Retinal pigment epithelial cell (primary cell): ENCODE results near the gene TAS2R39.

Experiments
- DNase-seq: peaks from one replicate; pipeline ENCODE4 v3.0.0-alpha.2; 2010; ENCODE audit warnings: low read depth
- H3K4me3 ChIP-seq: 2 replicates; pipeline ENCODE4 v1.5.1; 2011; ENCODE audit warnings: mild to moderate bottlenecking, low read length, control low read depth, moderate library complexity
- TF ChIP-seq, protein P1 (sequence below): conservative IDR thresholded peaks from 2 replicates; pipeline ENCODE4 v1.5.1; 2011; ENCODE audit warnings: low read depth, low read length, control low read depth, inconsistent platforms

TAS2R39 gene

DNA sequence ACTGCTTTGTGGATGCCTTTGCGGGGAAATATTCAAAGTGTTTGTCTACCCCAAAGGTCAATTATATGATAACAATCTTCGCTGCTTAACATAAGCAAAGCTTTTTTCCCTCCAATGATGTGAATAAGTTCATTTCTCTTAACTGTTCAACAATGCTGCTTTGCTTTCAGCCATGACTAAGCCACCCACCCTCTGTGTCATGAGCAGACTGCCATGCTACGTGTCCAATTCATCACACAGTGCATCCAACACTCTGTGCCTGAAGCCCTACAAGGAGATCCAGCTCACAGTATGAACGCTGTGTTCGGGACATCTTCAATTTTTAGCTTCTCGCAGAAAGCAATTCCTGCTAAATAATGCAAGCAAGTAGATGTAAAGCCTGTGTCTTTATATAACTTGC lies 32.9 kb downstream of the TAS2R39 start:
- TF ChIP-seq, protein P1, sequence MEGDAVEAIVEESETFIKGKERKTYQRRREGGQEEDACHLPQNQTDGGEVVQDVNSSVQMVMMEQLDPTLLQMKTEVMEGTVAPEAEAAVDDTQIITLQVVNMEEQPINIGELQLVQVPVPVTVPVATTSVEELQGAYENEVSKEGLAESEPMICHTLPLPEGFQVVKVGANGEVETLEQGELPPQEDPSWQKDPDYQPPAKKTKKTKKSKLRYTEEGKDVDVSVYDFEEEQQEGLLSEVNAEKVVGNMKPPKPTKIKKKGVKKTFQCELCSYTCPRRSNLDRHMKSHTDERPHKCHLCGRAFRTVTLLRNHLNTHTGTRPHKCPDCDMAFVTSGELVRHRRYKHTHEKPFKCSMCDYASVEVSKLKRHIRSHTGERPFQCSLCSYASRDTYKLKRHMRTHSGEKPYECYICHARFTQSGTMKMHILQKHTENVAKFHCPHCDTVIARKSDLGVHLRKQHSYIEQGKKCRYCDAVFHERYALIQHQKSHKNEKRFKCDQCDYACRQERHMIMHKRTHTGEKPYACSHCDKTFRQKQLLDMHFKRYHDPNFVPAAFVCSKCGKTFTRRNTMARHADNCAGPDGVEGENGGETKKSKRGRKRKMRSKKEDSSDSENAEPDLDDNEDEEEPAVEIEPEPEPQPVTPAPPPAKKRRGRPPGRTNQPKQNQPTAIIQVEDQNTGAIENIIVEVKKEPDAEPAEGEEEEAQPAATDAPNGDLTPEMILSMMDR, result no peak
- DNase-seq, result no peak
- no peak overlapping the region for H3K4me3 ChIP-seq

DNA sequence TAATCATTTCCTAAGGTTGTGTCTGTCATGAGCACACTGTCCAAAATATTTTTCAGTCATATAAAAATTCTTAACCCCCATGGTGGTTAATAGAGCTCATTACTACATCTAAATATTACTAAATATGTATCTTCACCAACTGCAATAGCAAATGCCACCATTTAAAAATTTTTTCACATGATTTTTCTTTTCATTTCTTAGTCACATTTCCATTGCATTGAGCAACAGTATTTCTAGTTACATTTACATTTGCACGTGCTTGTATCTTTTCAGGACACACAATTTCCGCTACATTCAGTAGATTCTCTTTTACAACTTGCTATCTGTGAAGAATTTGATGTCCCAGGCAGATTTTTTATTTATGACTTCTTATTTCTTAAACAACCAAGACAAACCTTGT lies 33.5 kb downstream of the TAS2R39 start:
- DNase-seq, result no peak
- no peak overlapping the region for H3K4me3 ChIP-seq
- TF ChIP-seq, protein P1, result no peak

DNA sequence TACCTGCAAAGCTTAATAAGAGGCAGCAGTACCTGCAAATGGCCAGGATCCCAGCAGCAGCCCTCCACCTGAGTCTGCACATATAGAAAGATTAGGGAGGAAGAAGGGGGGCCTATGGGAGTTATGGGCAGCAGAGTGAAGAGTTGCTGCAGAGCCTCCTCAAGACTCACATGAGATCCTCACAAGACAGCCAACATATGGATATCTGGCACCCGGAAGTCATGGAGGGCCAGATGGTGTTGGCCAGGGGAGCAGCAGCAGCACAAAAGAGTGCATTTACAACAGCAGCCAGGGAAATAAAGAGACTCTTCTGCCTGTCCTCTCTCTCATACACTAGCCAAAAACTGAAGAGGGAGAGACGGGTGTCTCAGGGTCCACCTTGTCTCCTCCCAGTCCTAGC lies 34.6 kb downstream of the TAS2R39 start:
- DNase-seq, result no peak
- TF ChIP-seq, protein P1, result no peak
- no peak overlapping the region for H3K4me3 ChIP-seq

DNA sequence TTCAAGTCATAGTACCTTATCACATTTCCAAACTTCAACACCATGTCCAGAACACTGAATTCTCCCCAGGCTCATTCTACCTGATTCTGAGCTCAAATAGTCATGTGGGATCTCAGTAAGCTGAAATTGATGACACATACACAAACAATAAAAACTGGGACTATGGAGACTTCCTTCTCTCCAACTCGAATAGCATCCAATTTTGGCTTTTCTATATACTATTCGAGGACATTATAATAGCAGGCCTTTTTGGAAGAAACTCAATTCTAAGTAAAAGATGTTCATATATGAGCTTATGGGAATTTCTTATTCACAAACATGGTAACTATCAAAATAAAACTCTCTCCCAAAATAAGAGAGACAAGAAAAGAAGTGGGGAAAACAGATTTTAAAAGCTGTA lies 38.1 kb downstream of the TAS2R39 start:
- DNase-seq, result no peak
- H3K4me3 ChIP-seq, result no peak overlapping the region
- TF ChIP-seq, protein P1, result no peak

DNA sequence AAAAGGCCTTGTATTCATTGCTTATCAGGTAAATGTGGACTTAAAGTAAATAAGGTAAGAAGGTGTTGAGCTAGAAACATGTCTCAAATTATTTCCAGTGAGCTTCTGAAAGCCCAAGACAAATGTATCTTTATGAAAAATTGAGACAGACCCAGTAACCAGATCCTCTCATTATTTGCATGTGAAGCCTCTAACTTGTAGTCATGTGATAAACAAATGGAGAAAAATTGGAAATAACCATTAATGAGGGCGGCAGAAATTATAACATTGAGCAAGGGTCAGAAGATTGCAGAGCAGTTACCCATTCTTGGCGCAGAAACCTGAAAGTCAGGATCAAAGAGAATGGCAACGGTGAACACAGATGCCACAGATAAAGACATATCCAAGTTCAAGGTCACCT lies 38.5 kb downstream of the TAS2R39 start, which contains the start of gene TAS2R40:
Gene TAS2R40 (plus strand): TSS at position 301 of the 400 bp plus-strand sequence. CDS start 42 bp downstream, at position 343.
- no peak for DNase-seq
- H3K4me3 ChIP-seq, result no peak within 1 kb of the TSS
- TF ChIP-seq, protein P1, result no peak

DNA sequence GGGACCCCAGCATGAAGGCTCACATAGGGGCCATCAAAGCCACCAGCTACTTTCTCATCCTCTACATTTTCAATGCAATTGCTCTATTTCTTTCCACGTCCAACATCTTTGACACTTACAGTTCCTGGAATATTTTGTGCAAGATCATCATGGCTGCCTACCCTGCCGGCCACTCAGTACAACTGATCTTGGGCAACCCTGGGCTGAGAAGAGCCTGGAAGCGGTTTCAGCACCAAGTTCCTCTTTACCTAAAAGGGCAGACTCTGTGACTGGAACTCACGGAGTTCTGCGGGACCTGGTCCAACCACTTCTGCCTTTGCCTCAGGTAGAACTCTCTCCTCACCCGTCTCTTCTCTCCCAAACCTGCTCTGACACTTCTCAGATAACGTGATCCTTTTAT lies 39.6 kb downstream of the TAS2R39 start:
- no peak for DNase-seq
- H3K4me3 ChIP-seq, result no peak overlapping the region
- TF ChIP-seq, protein P1, result no peak

DNA sequence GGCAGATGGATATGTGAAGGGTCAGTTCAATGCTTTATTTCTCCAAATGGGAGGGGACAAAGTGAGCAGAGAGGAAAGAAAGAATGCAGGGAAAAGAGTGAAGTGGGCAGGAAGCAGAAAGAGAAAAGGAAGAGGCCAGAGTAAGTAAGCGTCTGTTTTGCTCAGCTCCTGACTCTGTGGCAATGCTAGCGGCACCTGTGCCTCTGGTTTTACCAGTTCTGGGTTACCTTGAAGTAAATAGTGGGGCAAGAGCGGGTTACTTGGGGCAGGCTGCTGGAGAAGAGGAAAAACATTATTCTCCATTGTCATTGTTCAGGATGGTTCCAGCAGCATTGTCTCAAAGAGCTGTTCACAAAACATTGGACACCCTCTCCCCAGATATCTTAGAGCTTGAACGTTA lies 40.6 kb downstream of the TAS2R39 start:
- DNase-seq, result no peak
- TF ChIP-seq, protein P1, result no peak
- H3K4me3 ChIP-seq, result no peak overlapping the region
